ENCODE results near the gene DHFR.
A peak's percentile ranks its signal among the peaks of the same experiment; 100 is the strongest.
"Not testable (repeated sequence)": the region's sequence is repeated elsewhere in the genome, so short reads cannot be mapped to it uniquely, and the experiment has no call there.

DHFR gene

GRCh38 chr5:80654391-80655230 lies at the start of gene DHFR, which contains the start of gene MSH3:
TSS of gene DHFR (minus strand) at chr5:80654983. CDS start at chr5:80654489, 494 bp downstream.
TSS of gene MSH3 (plus strand) at chr5:80654652. CDS start at chr5:80654728, 76 bp downstream.
- peak; percentile 98 for DNase-seq

- DNase-seq: no peak
Measured at GRCh38 chr5:80704221-80704620, 49.4 kb upstream of the DHFR start.

- DNase-seq: no peak
Measured at GRCh38 chr5:80703747-80704146, 49.0 kb upstream of the DHFR start.

- no peak for DNase-seq
Measured at GRCh38 chr5:80703291-80703690, 48.5 kb upstream of the DHFR start.

- DNase-seq: no peak
Measured at GRCh38 chr5:80701597-80701996, 46.8 kb upstream of the DHFR start.

GRCh38 chr5:80698369-80698768 lies 43.6 kb upstream of the DHFR start:
- DNase-seq: no peak

GRCh38 chr5:80697100-80697499 lies 42.3 kb upstream of the DHFR start:
- DNase-seq: no peak

GRCh38 chr5:80696450-80696849 lies 41.7 kb upstream of the DHFR start:
- DNase-seq: no peak

- DNase-seq: no peak
Measured at GRCh38 chr5:80695666-80696065, 40.9 kb upstream of the DHFR start.

GRCh38 chr5:80689627-80690026 lies 34.8 kb upstream of the DHFR start:
- DNase-seq: no peak

GRCh38 chr5:80688648-80689420 lies 34.1 kb upstream of the DHFR start:
- no peak for DNase-seq

GRCh38 chr5:80686757-80687156 lies 32.0 kb upstream of the DHFR start:
- DNase-seq: no peak

GRCh38 chr5:80676706-80677105 lies 21.9 kb upstream of the DHFR start:
- no peak for DNase-seq

GRCh38 chr5:80672140-80672736 lies 17.5 kb upstream of the DHFR start:
- DNase-seq: peak; percentile 83

- DNase-seq: peak; percentile 14
Measured at GRCh38 chr5:80668016-80668969, 13.5 kb upstream of the DHFR start.

- DNase-seq: no peak
Measured at GRCh38 chr5:80667384-80667783, 12.6 kb upstream of the DHFR start.

GRCh38 chr5:80665057-80665456 lies 10.3 kb upstream of the DHFR start:
- DNase-seq: no peak

- DNase-seq: no peak
Measured at GRCh38 chr5:80662108-80662507, 7.3 kb upstream of the DHFR start.

- not testable (repeated sequence) for DNase-seq
Measured at GRCh38 chr5:80660661-80661060, 5.9 kb upstream of the DHFR start.

- no peak for DNase-seq
Measured at GRCh38 chr5:80659106-80659505, 4.3 kb upstream of the DHFR start.

- DNase-seq: no peak
Measured at GRCh38 chr5:80656425-80656824, 1.6 kb upstream of the DHFR start.

GRCh38 chr5:80655231-80655774 lies 520 bp upstream of the DHFR start:
- DNase-seq: no peak
